Esophagus muscularis mucosa (tissue), 4 donors: Measurements from ENCODE around the gene CYP24A1. TPM values are rescaled to one million over a fixed set of nuclear protein-coding genes. Genes with fewer than 3 reads are reported as not detected.

Source experiments
- DNase-seq: peaks from one replicate; pipeline ENCODE4 v3.0.0-alpha.2; 2017; ENCODE audit errors: extremely low spot score
- H3K27ac ChIP-seq, 4 donors: fragments of 200-600 bp; sonication (generic); replicated peaks in 1 of 4; 1 replicate in 3 of 4; 2 replicates in 1 of 4; pipeline ENCODE4 v1.5.1; 2016 to 2019; ENCODE audit warnings: mild to moderate bottlenecking in 1 of 4
- H3K27me3 ChIP-seq, 4 donors: fragments of 200-600 bp; sonication (generic); one replicate each; pipeline versions ENCODE4 v1.5.1 to v1.6.0; 2016 to 2019
- H3K36me3 ChIP-seq, 4 donors: fragments of 200-600 bp; sonication (generic); one replicate each; pipeline ENCODE4 v1.5.1; 2016 to 2019
- H3K4me1 ChIP-seq, 4 donors: fragments of 200-600 bp; sonication (generic); one replicate each; pipeline ENCODE4 v1.5.1; 2016 to 2019
- H3K4me3 ChIP-seq, 4 donors: fragments of 200-600 bp; sonication (generic); 1 replicate in 2 of 4; 2 replicates in 2 of 4; pipeline ENCODE4 v1.5.1; 2016 to 2019; ENCODE audit warnings: mild to moderate bottlenecking in 4 of 4, moderate library complexity in 1 of 4
- H3K9me3 ChIP-seq, 4 donors: fragments of 200-600 bp; sonication (generic); 1 replicate in 3 of 4; 2 replicates in 1 of 4; pipeline ENCODE4 v1.5.1; 2016 to 2019
- EP300 ChIP-seq: sonication (generic); formaldehyde crosslinking; IDR thresholded peaks from one replicate; pipeline ENCODE4 v1.6.1; 2017; ENCODE audit warnings: antibody characterized with exemption
- POLR2A ChIP-seq: fragments of 450-650 bp; IDR thresholded peaks from one replicate; pipeline ENCODE4 v1.6.1; 2017; ENCODE audit warnings: antibody characterized with exemption, moderate library complexity, mild to moderate bottlenecking, low read depth
- POLR2AphosphoS5 ChIP-seq, 2 donors: sonication (generic); formaldehyde crosslinking; IDR thresholded peaks; one replicate each; pipeline ENCODE4 v1.6.1; 2017; ENCODE audit warnings: antibody characterized with exemption in 2 of 2
- WGBS: methylation state at CpG from one replicate; pipeline ENCODE4 v1.1.5; 2018; 5-methylcytosine and 5-hydroxymethylcytosine counted together
- intact Hi-C: fragments of 100-400 bp; cut with DNase I; formaldehyde crosslinking; loops from one replicate; pipeline ENCODE4 v1.15.1; 2023
- total RNA-seq, 4 donors: library from RNA; depleted of rRNA; stranded (reverse); fragments of >200 nt; gene quantifications; one replicate each; pipeline versions ENCODE4 v1.1.0 to v1.2.1, GENCODE V29; 2016
- TF ChIP-seq, protein P1 (sequence below), 3 experiments: fragments of 200-600 bp in 2 of 3; fragments of 450-650 bp in 1 of 3; sonication (generic) in 2 of 3; IDR thresholded peaks; one replicate each; pipeline ENCODE4 v1.5.1; 2017 to 2019; ENCODE audit warnings: antibody characterized with exemption in 3 of 3, mild to moderate bottlenecking in 2 of 3, moderate library complexity in 1 of 3

The CYP24A1 gene
- total RNA-seq, 4 donors from 2014 or later: not detected

DNA sequence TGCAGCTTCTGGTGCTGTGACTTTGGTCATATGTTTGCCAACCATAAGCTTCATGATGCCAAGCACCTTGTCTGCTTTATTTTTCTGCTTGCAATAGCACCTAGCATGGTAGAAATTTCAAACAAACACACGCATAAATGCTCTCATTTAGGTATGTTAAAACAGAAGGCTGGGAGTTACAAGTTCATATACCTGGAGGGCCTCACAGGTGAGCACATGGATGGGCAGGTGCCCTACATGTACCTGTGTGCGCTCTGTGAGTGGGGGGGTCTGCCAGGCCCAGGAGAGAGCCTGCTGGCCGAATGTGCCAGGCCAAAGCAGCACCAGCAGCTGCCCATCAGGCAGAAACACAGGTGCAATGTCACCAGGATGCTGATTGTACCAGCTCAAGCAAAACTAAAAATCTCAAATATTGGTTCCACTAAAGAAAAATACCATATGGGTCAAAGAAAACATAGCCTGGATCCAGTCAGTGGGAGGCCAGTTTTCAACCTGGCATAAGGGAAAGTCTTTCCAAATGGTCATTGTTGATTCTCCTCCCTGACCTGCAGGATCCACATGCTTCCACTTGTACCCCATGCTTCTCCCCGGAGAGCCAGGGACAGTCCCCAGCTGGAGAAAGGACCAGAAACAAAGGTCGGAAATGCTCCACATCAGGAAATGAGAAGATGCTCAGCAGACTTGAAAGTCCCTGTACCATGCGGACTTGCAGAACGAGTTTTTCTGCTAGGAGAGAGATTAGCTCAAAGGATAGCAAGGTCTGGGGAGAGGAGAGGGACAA is 26.9 kb upstream of the CYP24A1 start:
- 57% methylated on average over 7 of the region's 7 CpGs for WGBS
- Histone ChIP-seq H3K9me3 (no peaks in the 10 kb centered on the region), H3K4me3 (no peak overlapping the region), H3K4me1 (no peaks in the 10 kb centered on the region), H3K27ac (no peak overlapping the region), H3K36me3 (no peaks in the 10 kb centered on the region), H3K27me3 (peaks cover 0 to 4% (median 0%) of the 10 kb centered on the region in 4 donors)
- intact Hi-C loops: no loop called here
- peak; percentile 53 for DNase-seq
- TF ChIP-seq POLR2AphosphoS5 (IDR thresholded peaks at IDR 0.05) (no peak), EP300 (no peak), POLR2A (no peak)
- TF ChIP-seq, protein P1, sequence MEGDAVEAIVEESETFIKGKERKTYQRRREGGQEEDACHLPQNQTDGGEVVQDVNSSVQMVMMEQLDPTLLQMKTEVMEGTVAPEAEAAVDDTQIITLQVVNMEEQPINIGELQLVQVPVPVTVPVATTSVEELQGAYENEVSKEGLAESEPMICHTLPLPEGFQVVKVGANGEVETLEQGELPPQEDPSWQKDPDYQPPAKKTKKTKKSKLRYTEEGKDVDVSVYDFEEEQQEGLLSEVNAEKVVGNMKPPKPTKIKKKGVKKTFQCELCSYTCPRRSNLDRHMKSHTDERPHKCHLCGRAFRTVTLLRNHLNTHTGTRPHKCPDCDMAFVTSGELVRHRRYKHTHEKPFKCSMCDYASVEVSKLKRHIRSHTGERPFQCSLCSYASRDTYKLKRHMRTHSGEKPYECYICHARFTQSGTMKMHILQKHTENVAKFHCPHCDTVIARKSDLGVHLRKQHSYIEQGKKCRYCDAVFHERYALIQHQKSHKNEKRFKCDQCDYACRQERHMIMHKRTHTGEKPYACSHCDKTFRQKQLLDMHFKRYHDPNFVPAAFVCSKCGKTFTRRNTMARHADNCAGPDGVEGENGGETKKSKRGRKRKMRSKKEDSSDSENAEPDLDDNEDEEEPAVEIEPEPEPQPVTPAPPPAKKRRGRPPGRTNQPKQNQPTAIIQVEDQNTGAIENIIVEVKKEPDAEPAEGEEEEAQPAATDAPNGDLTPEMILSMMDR (IDR thresholded peaks at IDR 0.05): no peak

- Histone ChIP-seq H3K27ac (no peak overlapping the region), H3K36me3 (no peaks in the 10 kb centered on the region), H3K27me3 (peaks cover 0 to 4% (median 0%) of the 10 kb centered on the region in 4 donors), H3K4me1 (no peaks in the 10 kb centered on the region), H3K4me3 (no peak overlapping the region), H3K9me3 (no peaks in the 10 kb centered on the region)
- TF ChIP-seq EP300: no peak
- TF ChIP-seq, protein P1 (IDR thresholded peaks at IDR 0.05): peak; percentile 74 to 94 (median 74)
- intact Hi-C loops: loop anchor here (2.0 kb wide), 1 partner anchor 101 kb away; no protein-coding TSS in a partner anchor
- peak; percentile 94 for DNase-seq
- 21% methylated on average over 7 of the region's 7 CpGs for WGBS
Measured at GRCh38 chr20:54199721-54200176, 26.0 kb upstream of the CYP24A1 start.

DNA sequence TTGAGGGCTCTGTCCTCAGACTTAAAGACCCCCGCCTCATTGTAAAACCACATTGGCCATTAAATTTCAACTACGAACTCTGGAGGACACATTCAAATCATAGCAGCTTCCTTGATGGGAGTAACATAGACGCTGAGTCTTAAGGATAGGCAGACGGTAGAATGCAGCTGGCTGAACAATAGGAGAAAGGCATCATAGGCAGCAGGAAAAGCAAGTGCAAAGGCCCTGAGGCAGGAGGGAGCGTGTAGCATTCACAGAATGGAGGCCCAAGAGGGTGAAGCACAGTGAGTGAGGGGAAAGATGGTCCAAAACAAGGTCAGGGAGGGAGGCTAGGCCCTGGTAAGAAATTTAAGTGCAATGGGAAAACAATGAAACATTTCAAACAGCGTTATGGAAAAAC is 25.5 kb upstream of the CYP24A1 start:
- peak; percentile 47 for DNase-seq
- Histone ChIP-seq H3K27me3 (peaks cover 0 to 4% (median 0%) of the 10 kb centered on the region in 4 donors), H3K9me3 (no peaks in the 10 kb centered on the region), H3K4me1 (no peaks in the 10 kb centered on the region), H3K36me3 (no peaks in the 10 kb centered on the region), H3K4me3 (no peak overlapping the region), H3K27ac (no peak overlapping the region)
- 79% methylated on average over 6 of the region's 6 CpGs for WGBS
- TF ChIP-seq, protein P1 (IDR thresholded peaks at IDR 0.05): no peak
- TF ChIP-seq POLR2A (no peak), POLR2AphosphoS5 (IDR thresholded peaks at IDR 0.05) (no peak), EP300 (no peak)
- intact Hi-C loops: loop anchor here (2.0 kb wide), 1 partner anchor 100 kb away; no protein-coding TSS in a partner anchor

DNA sequence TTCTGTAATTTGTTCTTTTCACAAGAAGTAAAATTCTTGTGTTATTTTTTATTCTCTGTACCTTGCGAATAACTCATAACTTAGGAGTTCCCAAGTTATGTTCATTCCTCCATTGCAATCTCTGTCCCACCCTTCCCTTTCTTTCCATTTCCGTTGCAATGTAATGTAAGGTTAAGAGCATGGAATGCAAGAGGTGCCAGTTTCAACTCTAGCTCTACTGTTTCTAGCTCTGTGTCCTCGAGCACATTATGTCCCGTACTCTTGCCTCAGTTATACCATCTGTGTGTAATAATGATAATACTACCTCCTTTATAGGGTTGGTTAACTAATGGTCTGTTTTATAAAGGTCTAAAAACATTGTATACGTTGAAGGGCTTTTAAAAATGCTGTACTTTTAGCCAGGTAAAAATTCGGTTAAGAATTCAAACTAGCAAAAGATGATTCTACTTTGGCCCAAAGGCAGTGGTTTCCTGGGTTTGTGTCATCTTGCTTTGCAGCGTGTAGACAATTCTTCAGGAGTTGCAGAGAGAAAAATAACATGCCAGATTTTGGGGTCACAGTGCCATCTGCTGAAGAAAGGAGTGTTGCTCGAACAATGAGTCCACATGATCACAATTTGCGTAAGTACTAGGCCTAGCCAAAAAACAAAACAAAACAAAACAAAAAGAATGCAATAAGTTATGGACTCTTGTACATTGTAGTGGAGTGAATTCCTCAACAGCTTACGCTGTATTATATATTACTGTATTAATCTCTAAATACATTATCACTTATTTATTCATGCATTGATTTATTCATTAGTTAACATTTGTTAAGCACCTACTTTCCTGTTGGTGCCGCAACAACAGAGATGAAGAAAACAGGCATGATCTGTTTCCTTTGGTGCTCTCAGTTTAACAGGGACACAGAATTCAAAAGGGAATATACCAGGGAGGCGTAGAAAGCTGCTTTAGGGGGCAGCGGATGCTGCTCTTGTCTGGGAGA is 24.1 kb upstream of the CYP24A1 start:
- Histone ChIP-seq H3K36me3 (no peaks in the 10 kb centered on the region), H3K4me3 (no peak overlapping the region), H3K4me1 (no peaks in the 10 kb centered on the region), H3K27me3 (peaks cover 0 to 9% (median 0%) of the 10 kb centered on the region in 4 donors), H3K27ac (no peak overlapping the region), H3K9me3 (no peaks in the 10 kb centered on the region)
- intact Hi-C loops: loop anchor here (2.0 kb wide), 1 partner anchor 99 kb away; no protein-coding TSS in a partner anchor
- peak; percentile 70 for DNase-seq
- TF ChIP-seq POLR2AphosphoS5 (IDR thresholded peaks at IDR 0.05) (no peak), EP300 (no peak), POLR2A (no peak)
- TF ChIP-seq, protein P1 (IDR thresholded peaks at IDR 0.05): no peak
- whole genome bisulfite sequencing: 79% methylated on average over 13 of the region's 13 CpGs
